GM11168 (cell line): ENCODE data around the gene PRKCZ.

Source experiments
- in situ Hi-C: fragments of 300-500 bp; cut with MboI; formaldehyde crosslinking; loops from one replicate; pipeline ENCODE4 v1.12.0; 2022; ENCODE audit warnings: low sequenced_read_pairs; ENCODE audit not compliant: unreplicated experiment

The PRKCZ gene

DNA sequence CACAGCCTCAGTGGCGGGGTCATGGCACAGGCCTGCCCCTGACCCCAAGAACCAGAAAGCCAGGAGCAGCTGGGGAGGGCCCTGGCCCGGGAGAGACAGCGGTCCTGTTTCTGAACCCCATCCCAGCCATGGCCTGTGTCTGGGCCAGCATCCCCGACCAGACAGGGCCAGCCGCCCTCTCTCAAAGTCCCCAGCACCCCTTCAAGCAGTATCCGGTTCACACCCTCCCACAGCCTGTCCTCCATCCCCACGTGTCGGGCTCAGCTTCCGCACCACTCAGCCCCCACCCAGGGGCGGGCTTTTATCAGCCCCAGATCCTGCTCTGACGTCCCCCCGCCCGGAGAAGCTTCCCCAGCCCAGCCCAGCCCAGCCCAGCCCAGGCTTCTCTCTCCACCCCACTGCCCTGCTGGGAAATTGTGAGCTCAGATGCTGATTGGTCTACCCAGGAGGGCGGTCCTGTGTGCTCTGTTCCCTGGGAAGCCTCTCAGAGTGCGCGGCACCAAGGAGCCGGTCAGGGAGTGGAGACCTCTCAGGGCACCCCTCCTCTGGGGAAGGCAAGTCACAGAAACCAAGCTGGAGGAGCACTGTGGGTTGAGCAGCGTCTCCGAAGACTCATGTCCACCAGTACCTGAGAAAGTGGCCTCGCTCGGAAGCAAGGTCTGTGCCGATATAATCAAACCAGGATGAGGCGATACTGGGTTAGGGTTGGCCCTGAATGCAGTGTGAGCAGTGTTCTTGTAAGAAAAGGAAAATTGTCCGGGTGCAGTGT is 149.0 kb downstream of the PRKCZ start:
- in situ Hi-C loops: loop anchor here (10.0 to 25.0 kb wide), 2 partner anchors 176 to 388 kb away; partner anchors contain the start of gene PRXL2B

DNA sequence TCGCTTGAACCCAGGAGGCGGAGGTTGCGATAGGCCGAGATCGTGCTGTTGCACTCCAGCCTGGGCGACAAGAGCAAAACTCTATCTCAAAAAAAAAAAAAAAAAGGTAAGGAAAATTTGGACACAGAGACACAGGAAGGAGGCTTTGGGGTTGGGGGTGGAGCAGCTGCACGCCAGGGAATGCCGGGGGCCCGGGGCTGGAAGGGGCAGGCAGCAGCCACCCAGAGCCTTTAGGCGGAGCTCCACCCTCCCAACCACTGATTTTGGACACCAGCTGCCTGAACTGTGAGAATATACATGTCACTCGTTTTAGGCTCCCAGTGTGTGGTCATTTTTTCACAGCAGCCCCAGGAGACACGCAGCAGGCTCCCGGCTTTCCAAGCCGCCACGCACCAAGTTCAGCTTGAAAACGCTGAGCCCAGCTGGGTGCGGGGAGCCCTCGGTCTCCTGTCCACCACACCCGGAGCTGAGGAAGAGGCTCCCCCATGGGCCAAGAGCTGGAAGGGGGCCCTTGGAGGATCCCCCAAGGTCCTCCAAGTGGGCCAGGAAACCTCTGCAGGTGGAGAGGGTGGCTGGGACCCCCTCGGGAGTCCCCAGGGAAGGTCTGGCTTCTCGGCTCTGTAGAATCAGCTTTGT is 150.2 kb downstream of the PRKCZ start:
- in situ Hi-C loops: loop anchor here (25.0 kb wide), 1 partner anchor 112 kb away; no protein-coding TSS in a partner anchor

DNA sequence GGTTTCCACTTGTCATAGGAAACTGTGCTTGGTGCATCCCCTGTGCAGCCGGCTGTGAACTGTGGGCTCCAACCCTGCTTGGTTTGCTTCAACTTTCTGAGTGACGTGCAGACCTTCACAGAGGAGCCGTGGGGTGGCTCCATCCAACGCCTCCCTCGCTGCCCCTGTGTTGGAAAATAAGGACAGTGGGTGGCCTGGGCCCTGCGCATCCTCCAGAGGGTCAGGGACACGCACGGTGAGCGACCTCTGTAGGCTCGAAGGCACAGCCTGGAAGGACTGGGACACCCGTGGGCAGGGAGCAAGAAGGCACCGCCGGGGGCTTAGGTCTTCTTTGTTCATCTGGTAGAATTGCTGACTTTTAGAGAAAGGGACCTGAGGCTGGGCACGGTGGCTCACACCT is 150.9 kb downstream of the PRKCZ start:
- in situ Hi-C loops: loop anchor here (25.0 kb wide), 1 partner anchor 111 kb away; no protein-coding TSS in a partner anchor

DNA sequence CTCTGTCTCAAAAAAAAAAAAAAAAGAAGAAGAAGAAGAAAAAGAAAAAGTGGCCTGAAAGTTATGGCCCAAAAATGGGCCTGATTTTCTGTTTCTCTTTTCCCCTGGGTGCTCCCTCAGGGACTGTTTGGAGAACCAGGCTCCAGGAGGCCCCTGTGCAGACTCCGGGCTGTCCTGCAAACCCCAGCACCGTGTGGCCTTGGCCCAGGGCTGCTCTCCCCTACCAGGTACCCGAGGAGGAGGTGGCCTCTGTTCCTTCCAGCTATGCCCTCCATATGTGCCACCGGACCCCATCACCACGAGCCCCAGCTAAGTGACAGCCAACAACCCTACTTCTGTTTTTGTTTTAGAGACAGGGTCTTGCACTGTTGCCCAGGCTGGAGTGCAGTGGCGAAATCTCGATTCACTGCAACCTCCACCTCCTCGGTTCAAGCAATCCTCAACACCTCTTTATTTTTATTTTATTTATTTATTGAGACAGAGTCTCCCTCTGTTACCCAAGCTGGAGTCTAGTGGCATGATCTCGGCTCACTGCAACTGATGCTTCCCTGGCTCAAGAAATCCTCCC is 151.9 kb downstream of the PRKCZ start:
- in situ Hi-C loops: loop anchor here (25.0 kb wide), 1 partner anchor 110 kb away; no protein-coding TSS in a partner anchor

DNA sequence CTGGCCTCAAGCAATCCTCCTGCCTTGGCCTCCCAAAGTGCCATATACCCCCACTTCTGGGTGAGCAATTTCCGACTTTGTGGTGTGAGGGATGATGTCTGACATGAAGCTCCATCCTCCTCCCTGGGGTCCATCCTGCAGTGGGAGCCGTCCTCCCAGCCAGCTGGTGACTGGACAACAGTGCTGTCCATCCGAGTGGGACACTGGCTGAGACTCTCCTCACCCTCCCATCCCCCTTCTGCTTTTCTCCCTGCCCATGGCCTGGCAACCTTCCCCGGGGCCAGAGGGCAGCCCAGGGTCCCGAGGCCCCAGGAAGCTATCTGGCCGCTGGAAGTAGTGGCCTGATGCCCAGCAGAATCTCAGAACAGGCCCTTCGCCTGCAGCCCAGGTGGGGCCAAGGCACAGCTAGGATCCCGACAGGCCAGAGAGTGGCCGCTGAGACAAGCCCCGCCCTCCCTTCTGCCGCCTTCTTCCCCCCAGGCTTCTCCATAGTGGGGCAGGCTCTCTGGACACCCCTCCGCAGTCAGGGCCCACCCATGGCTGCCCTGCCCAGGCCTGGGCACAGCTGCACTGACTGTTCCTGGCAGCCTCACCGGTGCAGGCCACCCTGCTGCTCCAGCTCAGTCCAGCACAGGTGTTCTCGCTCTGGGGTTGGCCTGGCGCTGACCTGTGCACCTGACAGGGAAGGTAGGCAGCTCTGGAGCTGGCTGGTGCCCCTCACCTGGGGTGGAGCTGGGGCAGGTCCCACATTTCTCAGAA is 152.8 kb downstream of the PRKCZ start:
- in situ Hi-C loops: loop anchor here (25.0 kb wide), 1 partner anchor 109 kb away; no protein-coding TSS in a partner anchor

DNA sequence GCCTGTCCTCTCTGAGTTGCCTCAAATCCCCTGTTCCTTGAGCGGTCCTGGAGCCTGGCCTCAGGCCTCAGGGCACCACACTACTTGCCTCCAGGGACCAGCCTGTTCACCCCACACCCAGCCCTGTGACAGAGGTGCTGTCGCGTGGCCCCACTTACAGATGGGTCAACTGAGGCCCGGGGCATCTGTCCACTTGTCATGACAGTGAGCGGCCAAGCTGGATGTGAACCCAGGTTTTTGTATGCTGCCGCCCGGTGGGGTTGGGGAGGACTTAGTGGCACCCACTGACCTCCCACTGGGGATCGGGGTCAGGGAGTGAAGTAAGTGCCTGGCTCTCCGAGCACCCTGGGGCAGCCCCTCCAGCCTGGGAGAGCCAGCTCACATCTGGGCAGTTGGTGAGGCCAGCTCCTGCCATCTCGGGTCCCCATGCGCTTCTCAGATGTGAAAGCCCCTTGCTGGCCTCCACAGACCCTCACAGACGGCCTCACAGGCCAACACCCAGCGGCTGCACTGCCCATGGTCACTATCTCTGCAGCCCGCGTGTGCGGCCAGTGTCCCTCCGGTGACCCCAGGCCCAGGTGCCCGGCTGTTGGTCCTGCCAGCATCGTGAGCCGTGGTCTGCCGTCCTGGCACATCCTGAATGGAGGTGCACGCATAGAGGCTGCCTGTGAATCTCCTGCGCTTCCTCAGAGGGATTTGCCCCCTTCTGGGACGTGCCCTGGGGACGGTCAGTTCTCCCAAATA is 153.6 kb downstream of the PRKCZ start:
- in situ Hi-C loops: loop anchor here (25.0 kb wide), 1 partner anchor 108 kb away; no protein-coding TSS in a partner anchor

DNA sequence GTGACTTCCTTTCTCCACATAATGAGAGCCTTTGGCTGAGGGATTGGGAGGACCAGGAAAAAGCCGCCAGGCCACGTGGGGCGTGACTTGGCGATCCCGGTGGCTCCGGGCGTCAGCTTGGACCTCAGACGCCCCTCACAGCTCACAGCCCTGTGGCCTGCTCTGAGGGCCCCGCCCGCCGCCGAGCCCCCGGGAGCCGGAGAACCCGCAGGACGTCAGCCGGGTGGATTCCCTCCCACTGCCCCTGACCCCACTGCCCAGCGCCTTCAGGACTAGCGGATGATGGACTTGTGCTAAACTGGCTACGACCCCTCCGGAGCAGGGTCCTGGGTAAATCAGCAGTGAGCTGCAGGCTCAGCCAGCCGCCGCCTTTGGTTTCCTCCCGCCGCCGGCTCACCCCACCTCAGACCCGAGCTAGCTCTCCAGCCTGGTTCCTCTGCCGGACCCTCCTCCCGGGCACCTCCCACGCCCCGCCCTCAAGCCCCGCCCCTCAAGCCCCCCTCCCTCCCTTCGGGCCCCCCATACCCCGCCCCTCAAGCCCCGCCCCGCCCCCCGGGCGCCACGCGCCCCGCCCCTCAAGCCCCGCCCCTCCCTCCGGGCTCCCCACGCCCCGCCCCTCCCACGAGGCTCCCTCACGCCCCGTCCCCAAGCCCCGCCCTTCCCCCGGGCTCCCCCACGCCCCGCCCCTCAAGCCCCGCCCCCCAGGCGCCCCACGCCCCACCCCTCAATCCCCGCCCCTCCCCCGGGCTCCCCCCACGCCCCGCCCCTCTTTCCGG is 154.4 kb downstream of the PRKCZ start:
- in situ Hi-C loops: loop anchor here (25.0 kb wide), 1 partner anchor 108 kb away; no protein-coding TSS in a partner anchor

DNA sequence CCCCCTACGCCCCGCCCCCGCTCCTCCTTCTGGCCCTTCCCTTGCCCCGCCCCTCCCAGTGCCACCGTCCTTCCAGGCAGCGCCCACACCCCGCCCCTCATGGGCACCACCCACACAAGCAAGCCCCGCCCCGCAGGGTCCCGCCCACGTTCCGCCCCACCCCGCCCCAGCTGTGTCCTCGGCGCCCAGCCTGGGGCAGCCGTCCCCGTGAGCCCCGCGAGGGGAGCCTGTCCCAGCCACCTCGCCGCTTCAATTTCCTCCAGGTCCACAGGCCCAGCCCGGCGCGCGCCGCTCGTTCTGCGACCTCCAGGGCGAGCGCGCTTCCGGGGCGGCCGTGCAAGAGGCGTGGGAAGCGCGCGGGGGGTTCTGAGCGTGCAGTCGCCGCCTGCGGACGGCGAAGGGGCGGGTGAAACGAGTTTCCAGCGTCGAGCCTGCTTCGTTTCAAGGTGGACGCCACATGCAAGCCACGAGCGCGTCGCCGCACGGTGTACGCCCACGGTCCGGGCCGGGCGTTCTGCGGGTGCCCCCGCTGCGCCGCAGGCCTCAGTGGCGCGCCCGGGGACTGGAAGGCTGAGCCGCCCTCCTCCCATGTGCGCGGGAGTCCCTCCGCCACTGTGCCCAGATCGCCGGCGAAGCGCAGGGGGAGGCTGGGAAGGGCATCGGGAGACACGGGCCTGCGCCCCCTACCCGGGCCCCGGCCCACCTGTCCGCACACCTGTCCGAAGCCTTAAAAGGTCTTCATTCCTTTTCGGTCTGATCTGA is 155.2 kb downstream of the PRKCZ start:
- in situ Hi-C loops: loop anchor here (25.0 kb wide), 1 partner anchor 107 kb away; no protein-coding TSS in a partner anchor

DNA sequence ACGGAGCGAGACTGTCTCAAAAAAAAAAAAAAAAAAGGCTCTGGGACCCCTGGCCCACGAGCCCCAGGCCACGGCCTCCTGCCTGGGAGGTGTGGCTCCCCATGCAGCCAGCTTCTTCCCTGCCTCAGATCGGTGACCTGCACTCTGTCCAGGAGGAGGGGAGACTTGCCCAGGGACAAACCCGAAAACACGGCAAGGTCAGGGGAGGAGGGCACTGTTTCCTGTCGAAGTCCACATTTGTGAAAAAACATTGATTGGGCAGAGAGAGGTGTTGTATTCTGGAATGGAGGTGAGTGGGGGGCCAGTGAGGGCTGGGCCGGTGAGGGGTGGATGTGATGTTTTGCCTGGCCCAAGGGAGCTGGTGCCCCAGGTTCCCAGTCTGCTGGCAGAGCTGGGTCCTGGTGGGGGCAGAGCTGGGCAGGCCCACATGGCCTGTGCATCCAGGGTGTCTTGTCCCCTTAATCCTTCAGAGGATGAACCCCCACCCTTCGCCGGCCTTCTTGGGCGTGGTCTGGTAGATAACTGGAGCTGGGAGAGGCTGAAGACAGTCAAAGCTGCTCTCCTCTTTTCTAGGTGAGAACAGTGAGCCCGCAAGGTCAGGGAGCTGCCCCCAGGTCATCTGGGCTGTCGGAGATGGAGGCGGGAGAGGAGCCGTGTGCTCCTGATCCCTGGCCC is 156.7 kb downstream of the PRKCZ start:
- in situ Hi-C loops: loop anchor here (25.0 kb wide), 1 partner anchor 105 kb away; no protein-coding TSS in a partner anchor

DNA sequence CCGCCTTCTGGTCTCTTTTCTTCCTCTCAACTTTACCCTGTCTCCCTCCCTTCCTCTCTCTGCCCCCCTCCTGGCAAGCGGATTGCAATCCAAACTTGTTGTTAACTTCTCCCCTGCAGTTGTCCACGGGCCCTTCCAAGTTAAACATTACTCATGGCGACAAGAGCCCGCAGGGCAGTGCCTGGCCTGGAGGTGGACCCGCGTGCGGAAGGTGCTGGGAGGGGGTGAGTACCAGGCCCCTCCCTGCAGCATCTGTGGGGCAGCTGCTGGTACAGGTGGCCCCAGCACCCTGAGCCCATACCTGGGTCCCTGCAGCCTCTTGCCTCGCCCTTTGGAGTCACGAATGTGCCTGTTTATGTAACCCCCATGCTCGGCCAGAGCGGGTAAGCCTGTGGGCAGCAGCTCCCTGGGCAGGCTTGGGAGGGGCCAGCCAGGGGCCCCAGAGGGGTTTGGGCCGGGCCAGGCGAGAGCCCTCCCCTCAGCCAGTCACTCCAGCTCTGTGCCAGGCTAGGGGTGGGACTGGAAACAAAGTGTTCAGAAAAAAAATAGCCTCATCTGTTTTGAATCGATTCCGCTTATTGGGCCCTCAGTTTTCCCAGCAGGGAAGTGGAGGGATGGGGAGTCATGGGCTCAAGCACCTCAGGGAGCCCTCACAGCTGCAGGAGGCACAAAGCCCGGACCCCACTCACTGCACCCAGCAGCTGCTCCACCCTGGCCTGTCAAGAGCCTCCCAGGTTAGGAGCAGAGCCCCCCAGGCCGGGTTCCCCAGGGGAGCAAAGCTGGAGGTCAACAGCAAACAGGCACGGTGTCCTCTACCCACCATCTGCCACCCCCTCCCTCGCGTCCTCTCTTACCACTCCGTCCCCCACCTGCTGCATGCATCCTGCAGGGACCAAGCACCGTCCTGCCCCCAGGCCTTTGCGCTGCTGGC is 158.4 kb downstream of the PRKCZ start:
- in situ Hi-C loops: loop anchor here (25.0 kb wide), 1 partner anchor 104 kb away; no protein-coding TSS in a partner anchor

DNA sequence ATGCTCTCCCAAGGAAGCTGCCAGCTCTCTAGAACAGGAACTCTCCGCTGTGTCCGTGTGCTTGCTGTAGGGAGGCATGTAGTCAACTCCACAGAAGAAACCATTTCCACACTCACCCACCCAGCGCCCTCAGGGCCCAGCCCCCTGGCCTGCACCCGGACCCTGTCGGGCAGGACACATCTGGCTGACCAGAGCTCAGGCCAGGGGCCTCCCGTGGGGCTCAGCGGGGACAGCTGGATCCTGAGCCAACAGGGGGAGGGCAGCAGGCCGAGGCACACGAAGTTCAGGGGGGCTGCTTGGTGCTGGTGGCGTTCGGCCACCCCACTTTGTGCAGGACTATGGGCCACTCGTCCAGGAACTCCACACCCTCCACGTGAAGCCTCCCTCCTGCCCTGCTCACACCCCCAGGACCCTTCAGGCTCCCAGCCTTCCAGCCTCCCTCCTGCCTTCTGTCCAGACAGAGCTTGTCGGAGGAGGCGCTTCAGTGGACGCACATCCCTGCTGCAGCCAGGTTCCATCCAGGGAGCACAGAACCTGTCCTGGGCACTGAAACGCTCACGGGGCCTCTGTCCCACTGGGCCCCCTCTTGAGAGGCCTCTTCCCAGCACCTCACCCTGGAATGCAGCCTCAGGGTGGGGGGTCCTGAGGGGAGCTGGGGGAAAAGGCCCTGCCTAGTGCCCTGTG is 159.3 kb downstream of the PRKCZ start:
- in situ Hi-C loops: loop anchor here (25.0 kb wide), 1 partner anchor 103 kb away; no protein-coding TSS in a partner anchor

DNA sequence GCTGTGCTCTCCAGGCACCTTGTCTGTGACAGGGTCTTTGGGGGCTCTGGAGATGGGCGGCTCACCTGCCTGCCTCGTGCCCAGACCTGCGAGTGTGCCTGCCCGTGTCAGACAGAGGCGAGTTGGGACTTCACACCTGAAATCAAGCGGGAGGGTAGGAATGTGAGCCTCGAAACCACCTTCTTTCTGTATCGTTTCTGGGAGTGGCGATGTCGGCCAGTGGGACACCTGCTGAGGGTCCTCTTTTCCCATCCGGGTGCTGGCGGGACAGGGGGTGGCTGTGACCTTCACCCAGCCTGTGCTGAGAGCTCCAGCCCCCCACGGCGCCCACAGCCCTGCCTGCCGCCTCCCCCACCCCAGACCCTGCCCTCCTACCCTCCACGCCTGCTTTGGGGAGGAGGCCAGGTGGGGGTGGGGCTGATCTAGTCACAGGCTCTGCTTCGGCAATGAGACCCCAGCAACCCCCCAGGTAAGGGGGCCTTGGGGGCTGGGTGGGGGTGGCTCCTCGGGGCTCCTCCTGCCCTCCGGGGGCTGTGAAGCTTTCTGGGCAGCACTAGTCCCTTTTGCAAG is 160.0 kb downstream of the PRKCZ start:
- in situ Hi-C loops: loop anchor here (25.0 kb wide), 1 partner anchor 102 kb away; no protein-coding TSS in a partner anchor

DNA sequence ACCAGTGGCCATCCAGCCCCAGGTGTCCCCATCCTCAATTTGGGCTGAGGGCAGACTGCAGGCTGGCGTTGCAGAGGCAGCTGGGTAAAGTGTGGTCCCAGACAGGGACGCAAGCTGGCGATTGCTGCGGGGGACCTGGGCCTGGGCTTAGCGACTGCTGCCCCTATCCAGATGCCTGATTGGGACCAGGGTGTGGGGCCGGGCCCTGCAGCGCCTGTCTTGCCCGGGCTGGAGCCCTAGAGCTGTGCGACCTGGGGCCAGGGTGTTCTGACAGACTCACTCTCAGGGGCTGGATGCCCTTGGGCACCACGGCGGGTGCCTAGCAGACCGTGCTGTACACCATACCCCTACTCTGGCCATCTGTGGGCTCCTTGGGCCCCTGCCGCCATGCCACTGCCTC is 160.6 kb downstream of the PRKCZ start:
- in situ Hi-C loops: loop anchor here (25.0 kb wide), 1 partner anchor 102 kb away; no protein-coding TSS in a partner anchor

DNA sequence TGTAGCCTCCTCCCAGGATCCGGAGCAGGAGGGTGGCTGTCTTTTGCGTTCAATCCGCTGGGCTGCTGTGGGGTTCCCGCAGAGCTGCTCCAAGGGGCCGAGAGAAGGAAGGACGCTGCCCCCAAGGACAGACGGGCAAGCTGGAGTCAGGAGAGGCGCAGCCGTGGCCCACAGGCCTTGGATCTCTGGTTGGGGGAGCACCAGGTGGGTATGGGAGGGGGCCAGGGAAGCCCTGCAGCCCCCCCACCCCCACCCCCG is 162.0 kb downstream of the PRKCZ start:
- in situ Hi-C loops: loop anchor here (25.0 kb wide), 1 partner anchor 100 kb away; no protein-coding TSS in a partner anchor
